Kidney (tissue), 14 donors: ENCODE measurements around the gene TENM4. TPM values are rescaled to one million over a fixed set of nuclear protein-coding genes. Genes with fewer than 3 reads are reported as not detected.

ENCODE experiments used
- DNase-seq, 5 donors: peaks; one replicate each; pipeline ENCODE4 v3.0.0-alpha.2; 2013 to 2020
- FAIRE-seq: peaks from 2 replicates; lab custom pipeline; 2012; peaks lifted over from hg19 to GRCh38; lab: Jason Lieb, UNC
- H3K27ac ChIP-seq, 2 donors: one replicate each; pipeline ENCODE4 v1.7.0; 2013; ENCODE audit warnings: low read depth in 2 of 2, low read length in 2 of 2, inconsistent platforms in 1 of 2
- H3K27me3 ChIP-seq: one replicate; pipeline ENCODE4 v1.7.1; 2013; ENCODE audit warnings: low read length, inconsistent platforms; ENCODE audit not compliant: control insufficient read depth, insufficient read depth
- H3K36me3 ChIP-seq, 3 donors: one replicate each; pipeline versions ENCODE4 v1.7.0 to v1.7.1; 2013; ENCODE audit warnings: low read length in 3 of 3, control low read depth in 1 of 3, inconsistent platforms in 1 of 3; ENCODE audit not compliant: insufficient read depth in 3 of 3, control insufficient read depth in 2 of 3
- H3K4me1 ChIP-seq, 3 donors: one replicate each; pipeline versions ENCODE4 v1.7.0 to v1.7.1; 2013; ENCODE audit warnings: low read length in 3 of 3, inconsistent platforms in 1 of 3, low read depth in 1 of 3; ENCODE audit not compliant: control insufficient read depth in 2 of 3, insufficient read depth in 2 of 3
- H3K4me3 ChIP-seq, 3 donors: one replicate each; pipeline versions ENCODE4 v1.7.0 to v1.8.1; 2013; ENCODE audit warnings: low read length in 3 of 3, control low read depth in 1 of 3, inconsistent platforms in 1 of 3
- H3K9ac ChIP-seq, 3 donors: one replicate each; pipeline versions ENCODE4 v1.7.0 to v1.7.1; 2013; ENCODE audit warnings: low read length in 3 of 3, control low read depth in 1 of 3, inconsistent platforms in 1 of 3
- H3K9me3 ChIP-seq, 3 donors: one replicate each; pipeline versions ENCODE4 v1.7.0 to v1.7.1; 2013; ENCODE audit warnings: low read length in 3 of 3, control low read depth in 1 of 3, inconsistent platforms in 1 of 3; ENCODE audit not compliant: control insufficient read depth in 2 of 3, insufficient read depth in 1 of 3
- CTCF ChIP-seq: IDR thresholded peaks from 3 replicates; pipeline ENCODE4 v1.5.1; 2012; ENCODE audit warnings: mild to moderate bottlenecking, moderate library complexity, borderline replicate concordance; ENCODE audit not compliant: insufficient read depth; ENCODE audit errors: extremely low read depth
- intact Hi-C: fragments of 100-400 bp; cut with DNase I; formaldehyde crosslinking; loops from one replicate; pipeline ENCODE4 v1.11.1; 2022
- polyA plus RNA-seq: library from polyadenylated mRNA; stranded (reverse); fragments of 350-450 nt; fragmentation: Illumina TruSeq; extraction: RNeasy Lipid Tissue Mini Kit (QIAGEN cat#74804); gene quantifications from one replicate; pipeline ENCODE4 v1.2.3, GENCODE V29; 2014; ENCODE audit warnings: low read depth, low replicate concordance; ENCODE audit not compliant: insufficient read depth
- total RNA-seq: library from RNA; stranded (reverse); fragmentation: NEBNext Ultra II Directional; extraction: Animal tissue kit (Norgen Biotek cat#: 25700); gene quantifications from one replicate; pipeline ENCODE4 v1.2.1, GENCODE V29; 2021
- donor health status: control.
- donor health status: control.
- donor health status: control.
- donor health status: control.
- donor health status: control.
- donor health status: DM: yes; HTN: yes; CAD: no.
- donor health status: Normal renal cell carcinoma (clear cell type).

Gene TENM4
- total and polyA plus RNA-seq, 2 donors from 2014 or later, result 0.34 to 31.0 TPM

- no peak overlapping the region for H3K9ac ChIP-seq
- no peaks in the 10 kb centered on the region for H3K36me3 ChIP-seq
- H3K4me3 ChIP-seq, result no peak overlapping the region
- no peak for TF ChIP-seq CTCF
- H3K4me1 ChIP-seq, result no peaks in the 10 kb centered on the region
- DNase-seq (no peak), FAIRE-seq (no peak)
- H3K27me3 ChIP-seq, result no peaks in the 10 kb centered on the region
- intact Hi-C loops, result no loop called here
- peaks cover 0 to 12% (median 3%) of the 10 kb centered on the region in 3 donors for H3K9me3 ChIP-seq
- no peak overlapping the region for H3K27ac ChIP-seq
Observed at GRCh38 chr11:78622666-78623065, 818.2 kb downstream of the TENM4 start.

GRCh38 chr11:78620159-78620558, 820.7 kb downstream of the TENM4 start:
- Histone ChIP-seq H3K4me1 (no peaks in the 10 kb centered on the region), H3K4me3 (no peak overlapping the region), H3K36me3 (no peaks in the 10 kb centered on the region), H3K27ac (no peak overlapping the region), H3K9me3 (peaks cover 0 to 12% (median 3%) of the 10 kb centered on the region in 3 donors), H3K9ac (no peak overlapping the region), H3K27me3 (no peaks in the 10 kb centered on the region)
- FAIRE-seq (no peak), DNase-seq (no peak)
- intact Hi-C loops, result no loop called here
- TF ChIP-seq CTCF, result no peak

- intact Hi-C loops, result no loop called here
- FAIRE-seq, result no peak
Observed at GRCh38 chr11:78615724-78616123, 825.1 kb downstream of the TENM4 start.

More at GRCh38 chr11:78615724-78616123, 825.1 kb downstream of the TENM4 start:
- Histone ChIP-seq H3K36me3 (no peaks in the 10 kb centered on the region), H3K27ac (no peak overlapping the region), H3K9me3 (peaks cover 0 to 10% (median 3%) of the 10 kb centered on the region in 3 donors), H3K9ac (no peak overlapping the region), H3K27me3 (no peaks in the 10 kb centered on the region), H3K4me1 (no peaks in the 10 kb centered on the region), H3K4me3 (no peak overlapping the region)
- TF ChIP-seq CTCF, result no peak
- no peak for DNase-seq
